Thymus (tissue), 11 donors: ENCODE measurements around the gene TOP2B. TPM values are rescaled to one million over a fixed set of nuclear protein-coding genes. Genes with fewer than 3 reads are reported as not detected.
A peak's percentile ranks its signal among the peaks of the same experiment; 100 is the strongest.

Source experiments
- DNase-seq, 9 donors: peaks; one replicate each; pipeline ENCODE4 v3.0.0-alpha.2; 2013; ENCODE audit warnings: low spot score in 9 of 9, low read depth in 6 of 9, missing footprints in 1 of 9
- H3K27ac ChIP-seq, 2 donors: one replicate each; pipeline ENCODE4 v1.5.1; 2013; ENCODE audit warnings: control low read depth in 1 of 2, low read depth in 1 of 2, low read length in 1 of 2, mild to moderate bottlenecking in 1 of 2, moderate library complexity in 1 of 2
- H3K27me3 ChIP-seq, 2 donors: one replicate each; pipeline ENCODE4 v1.5.1; 2013; ENCODE audit warnings: low read length in 1 of 2; ENCODE audit not compliant: control insufficient read depth in 2 of 2, insufficient read depth in 1 of 2
- H3K36me3 ChIP-seq, 2 donors: one replicate each; pipeline ENCODE4 v1.5.1; 2013; ENCODE audit warnings: low read length in 1 of 2, mild to moderate bottlenecking in 1 of 2, moderate library complexity in 1 of 2; ENCODE audit not compliant: control insufficient read depth in 2 of 2, insufficient read depth in 2 of 2
- H3K4me1 ChIP-seq, 2 donors: one replicate each; pipeline ENCODE4 v1.5.1; 2013; ENCODE audit warnings: low read length in 2 of 2; ENCODE audit not compliant: control insufficient read depth in 2 of 2, insufficient read depth in 2 of 2
- H3K4me3 ChIP-seq, 2 donors: one replicate each; pipeline ENCODE4 v1.5.1; 2013; ENCODE audit warnings: low read length in 2 of 2, control low read depth in 1 of 2, mild to moderate bottlenecking in 1 of 2
- H3K9me3 ChIP-seq, 2 donors: one replicate each; pipeline ENCODE4 v1.5.1; 2013; ENCODE audit warnings: low read length in 1 of 2, mild to moderate bottlenecking in 1 of 2; ENCODE audit not compliant: control insufficient read depth in 2 of 2, insufficient read depth in 1 of 2
- WGBS: extraction: QIAGEN DNeasy Blood & Tissue Kit; methylation state at CpG from one replicate; pipeline ENCODE4 v1.1.7; 2013; 5-methylcytosine and 5-hydroxymethylcytosine counted together
- polyA plus RNA-seq: library from polyadenylated mRNA; stranded (reverse); fragments of 200-250 nt; gene quantifications from one replicate; pipeline ENCODE4 v1.2.3, GENCODE V29; 2013
- total RNA-seq: library from RNA; stranded (reverse); fragments of 120-200 nt; gene quantifications from one replicate; pipeline ENCODE4 v1.2.4, GENCODE V29; 2013
- donor health status: healthy.

TOP2B gene
- total and polyA plus RNA-seq, 2 donors: 122 to 186 TPM

GRCh38 chr3:25648925-25649830 is 15.5 kb downstream of the TOP2B start:
- WGBS: 99% methylated on average over 1 of the region's 1 CpG
- Histone ChIP-seq H3K4me3 (no peak overlapping the region), H3K27ac (no peak overlapping the region), H3K9me3 (peaks cover 1 to 3% of the 10 kb centered on the region in 2 donors), H3K27me3 (no peaks in the 10 kb centered on the region), H3K36me3 (peaks cover 3 to 9% of the 10 kb centered on the region in 2 donors), H3K4me1 (peaks cover 0 to 3% of the 10 kb centered on the region in 2 donors)
- DNase-seq: no peak

GRCh38 chr3:25648107-25648535 is 16.6 kb downstream of the TOP2B start:
- peak; percentile 55 to 91 (median 81) for DNase-seq
- Histone ChIP-seq H3K27ac (no peak overlapping the region), H3K9me3 (peaks cover 1 to 3% of the 10 kb centered on the region in 2 donors), H3K36me3 (peaks cover 7 to 9% of the 10 kb centered on the region in 2 donors), H3K4me3 (no peak overlapping the region), H3K27me3 (no peaks in the 10 kb centered on the region), H3K4me1 (peaks cover 0 to 3% of the 10 kb centered on the region in 2 donors)
- 44% methylated on average over 3 of the region's 3 CpGs for WGBS

- no peaks in the 10 kb centered on the region for H3K4me1 ChIP-seq
- H3K27ac ChIP-seq: no peak overlapping the region
- H3K36me3 ChIP-seq: peaks cover 18 to 51% of the 10 kb centered on the region in 2 donors
- H3K4me3 ChIP-seq: no peak overlapping the region
- H3K27me3 ChIP-seq: no peaks in the 10 kb centered on the region
- WGBS: 96% methylated on average over 3 of the region's 3 CpGs
- no peaks in the 10 kb centered on the region for H3K9me3 ChIP-seq
- no peak for DNase-seq
These were observed 29.7 kb downstream of the TOP2B start for GRCh38 chr3:25635038-25635437.

GRCh38 chr3:25633919-25634318 is 30.8 kb downstream of the TOP2B start:
- no peak overlapping the region for H3K4me3 ChIP-seq
- no peaks in the 10 kb centered on the region for H3K27me3 ChIP-seq
- DNase-seq: no peak
- H3K9me3 ChIP-seq: no peaks in the 10 kb centered on the region
- no peak overlapping the region for H3K27ac ChIP-seq
- WGBS: 96% methylated on average over 3 of the region's 3 CpGs
- no peaks in the 10 kb centered on the region for H3K4me1 ChIP-seq
- H3K36me3 ChIP-seq: peaks cover 18 to 59% of the 10 kb centered on the region in 2 donors

GRCh38 chr3:25631989-25632388 is 32.7 kb downstream of the TOP2B start:
- peaks cover 23 to 71% of the 10 kb centered on the region in 2 donors for H3K36me3 ChIP-seq
- WGBS: 99% methylated on average over 1 of the region's 1 CpG
- H3K4me3 ChIP-seq: no peak overlapping the region
- H3K27me3 ChIP-seq: no peaks in the 10 kb centered on the region
- no peaks in the 10 kb centered on the region for H3K9me3 ChIP-seq
- no peaks in the 10 kb centered on the region for H3K4me1 ChIP-seq
- no peak overlapping the region for H3K27ac ChIP-seq
- no peak for DNase-seq

- no peaks in the 10 kb centered on the region for H3K9me3 ChIP-seq
- no peaks in the 10 kb centered on the region for H3K27me3 ChIP-seq
- no peak for DNase-seq
- peaks cover 29 to 55% of the 10 kb centered on the region in 2 donors for H3K36me3 ChIP-seq
- H3K4me1 ChIP-seq: no peaks in the 10 kb centered on the region
- no peak overlapping the region for H3K4me3 ChIP-seq
- no peak overlapping the region for H3K27ac ChIP-seq
- over 99% methylated on average over 2 of the region's 2 CpGs for WGBS
These were observed 43.6 kb downstream of the TOP2B start for GRCh38 chr3:25621087-25621486.

GRCh38 chr3:25620493-25620892 is 44.2 kb downstream of the TOP2B start:
- WGBS: 98% methylated on average over 5 of the region's 5 CpGs
- H3K27me3 ChIP-seq: no peaks in the 10 kb centered on the region
- H3K9me3 ChIP-seq: no peaks in the 10 kb centered on the region
- H3K36me3 ChIP-seq: peaks cover 28 to 54% of the 10 kb centered on the region in 2 donors
- H3K4me1 ChIP-seq: no peaks in the 10 kb centered on the region
- no peak overlapping the region for H3K27ac ChIP-seq
- DNase-seq: no peak
- no peak overlapping the region for H3K4me3 ChIP-seq

GRCh38 chr3:25619382-25619781 is 45.3 kb downstream of the TOP2B start:
- no peaks in the 10 kb centered on the region for H3K4me1 ChIP-seq
- H3K36me3 ChIP-seq: peaks cover 24 to 44% of the 10 kb centered on the region in 2 donors
- DNase-seq: no peak
- H3K27ac ChIP-seq: no peak overlapping the region
- no peak overlapping the region for H3K4me3 ChIP-seq
- no peaks in the 10 kb centered on the region for H3K9me3 ChIP-seq
- H3K27me3 ChIP-seq: no peaks in the 10 kb centered on the region

GRCh38 chr3:25618028-25618427 is 46.7 kb downstream of the TOP2B start:
- H3K4me1 ChIP-seq: no peaks in the 10 kb centered on the region
- no peaks in the 10 kb centered on the region for H3K9me3 ChIP-seq
- H3K27me3 ChIP-seq: no peaks in the 10 kb centered on the region
- no peak overlapping the region for H3K27ac ChIP-seq
- H3K36me3 ChIP-seq: peaks cover 20 to 44% of the 10 kb centered on the region in 2 donors
- H3K4me3 ChIP-seq: no peak overlapping the region
- no peak for DNase-seq
